ENCODE measurements around the gene TMEM120A.

Gene TMEM120A

DNA sequence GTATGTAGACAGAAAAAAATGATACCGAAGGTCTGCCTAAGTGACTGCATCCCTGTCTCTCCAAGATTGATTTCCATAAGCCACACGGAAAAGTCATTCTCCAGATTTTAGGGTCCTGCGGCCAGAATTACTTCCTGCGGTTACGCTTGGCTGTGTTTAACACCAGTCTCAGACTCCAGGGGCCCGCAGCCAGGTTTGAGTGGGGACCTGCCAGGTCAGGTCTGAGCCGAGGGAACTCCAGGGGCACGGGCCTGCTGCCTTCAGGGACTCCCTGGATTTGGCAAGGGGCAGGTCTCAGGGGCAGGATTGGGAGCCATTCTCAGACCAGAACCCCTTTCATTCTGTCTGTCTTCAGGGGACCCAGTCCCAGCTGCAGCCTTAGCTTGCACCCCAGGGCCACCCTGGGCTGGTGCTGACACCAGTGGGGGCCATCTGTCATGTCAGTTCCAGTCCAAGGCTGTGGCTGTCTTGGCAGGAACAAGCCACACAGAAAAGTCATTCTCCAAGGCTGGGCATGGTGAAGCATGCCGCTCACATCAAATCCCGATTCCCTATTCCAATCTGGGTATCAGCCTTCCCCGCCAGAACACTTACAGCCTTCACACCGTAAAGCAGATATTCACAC lies 39.0 kb downstream of the TMEM120A start:
- H3K27ac ChIP-seq = peak overlapping the region; percentile 4; the same call in 1 of the 2 replicates
- TF ChIP-seq CTCF (conservative IDR thresholded peaks at IDR 0.05; ENCODE audit: low read depth) = no peak
- DNase-seq (ENCODE audit: low spot score) = no peak
- CTCF ChIA-PET = interaction anchor here (0.5 to 0.7 kb wide), 2 partner anchors 187 to 1863 kb away, joined by 3 to 6 read pairs; no protein-coding TSS in a partner anchor
- POLR2A ChIA-PET (ENCODE audit: low non-redundant PET) = no interaction called here

- POLR2A ChIA-PET (ENCODE audit: low non-redundant PET) = no interaction called here
- CTCF ChIA-PET = no interaction called here
- TF ChIP-seq CTCF (conservative IDR thresholded peaks at IDR 0.05; ENCODE audit: low read depth) = no peak
- no peak for DNase-seq (ENCODE audit: low spot score)
- H3K27ac ChIP-seq = peak overlapping the region; percentile 14
Observed at GRCh38 chr7:75953931-75954330, 40.5 kb downstream of the TMEM120A start.

GRCh38 chr7:75953431-75953830 lies 41.0 kb downstream of the TMEM120A start:
- no peak for DNase-seq (ENCODE audit: low spot score)
- H3K27ac ChIP-seq = peak overlapping the region; percentile 14
- TF ChIP-seq CTCF (conservative IDR thresholded peaks at IDR 0.05; ENCODE audit: low read depth) = no peak
- POLR2A ChIA-PET (ENCODE audit: low non-redundant PET) = no interaction called here
- CTCF ChIA-PET = no interaction called here

DNA sequence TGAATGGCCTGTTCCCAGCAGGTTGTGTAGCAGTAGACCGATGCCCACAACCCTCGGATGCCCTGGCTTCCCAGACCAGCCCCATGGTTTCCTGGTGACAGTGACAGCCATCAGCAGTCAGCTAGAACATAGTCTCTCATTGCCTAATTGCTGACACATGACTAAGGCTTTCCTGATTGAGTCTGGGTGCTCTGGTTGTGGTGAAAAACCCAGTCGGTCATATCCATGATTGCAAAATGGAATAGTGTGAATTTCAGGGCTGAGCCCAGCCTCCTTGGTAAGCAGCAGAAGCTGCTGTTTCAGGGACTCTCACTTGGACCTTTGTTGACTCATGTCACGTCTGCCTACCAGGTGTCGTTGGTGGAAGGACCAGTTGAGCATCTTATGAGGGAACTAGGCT lies 42.9 kb downstream of the TMEM120A start:
- DNase-seq (ENCODE audit: low spot score) = no peak
- CTCF ChIA-PET = no interaction called here
- POLR2A ChIA-PET (ENCODE audit: low non-redundant PET) = no interaction called here
- H3K27ac ChIP-seq = peak overlapping the region; percentile 36
- no peak for TF ChIP-seq CTCF (conservative IDR thresholded peaks at IDR 0.05; ENCODE audit: low read depth)

GRCh38 chr7:75950111-75950681 lies 44.2 kb downstream of the TMEM120A start:
- ChIA-PET CTCF (interaction anchor here (0.6 kb wide), 1 partner anchor 35 kb away, joined by 3 read pairs; no protein-coding TSS in a partner anchor), POLR2A (ENCODE audit: low non-redundant PET) (no interaction called here)
- no peak for TF ChIP-seq CTCF (conservative IDR thresholded peaks at IDR 0.05; ENCODE audit: low read depth)
- DNase-seq (ENCODE audit: low spot score) = no peak
- peak overlapping the region; percentile 7; the same call in 1 of the 2 replicates for H3K27ac ChIP-seq

- no peak for TF ChIP-seq CTCF (conservative IDR thresholded peaks at IDR 0.05; ENCODE audit: low read depth)
- ChIA-PET POLR2A (ENCODE audit: low non-redundant PET) (no interaction called here), CTCF (interaction anchor here (0.5 to 0.6 kb wide), 2 partner anchors 13 to 262 kb away, joined by 3 to 6 read pairs; no protein-coding TSS in a partner anchor)
- DNase-seq (ENCODE audit: low spot score) = no peak
- no peak overlapping the region for H3K27ac ChIP-seq
Observed at GRCh38 chr7:75948179-75948578, 46.2 kb downstream of the TMEM120A start.
